ENCODE results near the gene NEK10.
"Not testable (repeated sequence)": the region's sequence is repeated elsewhere in the genome, so short reads cannot be mapped to it uniquely, and the experiment has no call there.

Gene NEK10

DNA sequence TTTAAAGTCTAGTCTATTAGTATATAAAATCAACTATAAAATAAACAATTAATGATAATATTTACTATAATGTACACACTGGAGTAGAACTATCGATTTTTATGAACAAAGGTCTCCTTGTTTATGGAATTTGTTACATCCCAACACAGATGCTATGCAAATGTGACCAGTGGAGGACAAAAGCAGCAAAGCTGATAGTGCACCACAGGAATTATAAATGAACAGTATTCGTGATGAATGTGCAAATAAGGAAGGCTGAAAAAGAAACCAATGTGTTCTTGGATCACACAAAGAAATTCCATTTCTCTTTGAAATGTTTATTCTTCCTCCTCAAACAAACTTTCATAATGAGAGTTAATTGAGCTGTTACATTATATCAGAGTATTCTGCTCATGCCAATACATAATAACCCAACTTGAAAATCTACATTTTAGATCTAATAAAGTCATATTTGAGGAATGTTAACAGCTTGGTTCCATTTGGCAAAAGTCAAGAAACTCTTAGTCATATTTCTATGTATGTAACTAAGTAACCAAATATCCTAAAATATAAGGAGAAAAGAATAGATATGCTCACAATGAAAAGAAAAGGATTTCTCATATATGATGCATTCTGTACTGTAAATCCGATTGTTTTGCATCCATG lies 79.3 kb downstream of the NEK10 start:
- no peak for DNase-seq

DNA sequence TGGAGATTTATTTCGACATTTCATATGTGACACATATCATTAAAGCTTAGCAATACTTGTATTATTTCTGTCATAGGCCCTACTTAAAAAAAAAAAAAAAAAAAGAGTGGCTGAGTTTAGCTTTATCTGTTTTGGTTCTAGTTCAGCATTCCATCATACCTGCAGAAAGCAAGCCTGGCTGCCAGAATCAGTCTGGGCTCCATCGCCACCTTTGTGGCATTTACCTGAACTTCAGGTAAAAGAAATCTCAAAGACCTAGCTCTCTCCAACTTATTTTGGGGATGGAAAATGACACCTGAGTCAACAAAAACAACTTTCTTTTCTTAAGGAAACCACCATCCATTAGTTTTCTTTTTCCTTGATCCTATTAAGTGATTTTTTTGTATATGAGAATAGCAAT lies 82.1 kb downstream of the NEK10 start:
- no peaks in the 10 kb centered on the region for H3K4me1 ChIP-seq (ENCODE audit: control insufficient read depth, insufficient read depth, low read length, poor library complexity, severe bottlenecking)
- no peaks in the 10 kb centered on the region for H3K27me3 ChIP-seq (replicated peaks; ENCODE audit: control insufficient read depth, insufficient read depth, low read length, poor library complexity, severe bottlenecking)
- DNase-seq = no peak
- no peaks in the 10 kb centered on the region for H3K9me3 ChIP-seq (ENCODE audit: control insufficient read depth, low read length)
- H3K27ac ChIP-seq (ENCODE audit: insufficient read depth, low read length, poor library complexity, severe bottlenecking) = no peak overlapping the region
- H3K4me3 ChIP-seq (ENCODE audit: insufficient read depth, low read depth, low read length, poor library complexity, severe bottlenecking) = no peak overlapping the region
- no peaks in the 10 kb centered on the region for H3K36me3 ChIP-seq (ENCODE audit: control insufficient read depth, insufficient read depth, low read length)

More for the DNA sequence above, 79.3 kb downstream of the NEK10 start:
- Histone ChIP-seq H3K27me3 (replicated peaks; ENCODE audit: control insufficient read depth, insufficient read depth, low read length, poor library complexity, severe bottlenecking) (no peaks in the 10 kb centered on the region), H3K36me3 (ENCODE audit: control insufficient read depth, insufficient read depth, low read length) (no peaks in the 10 kb centered on the region), H3K9me3 (ENCODE audit: control insufficient read depth, low read length) (no peaks in the 10 kb centered on the region), H3K4me3 (ENCODE audit: insufficient read depth, low read depth, low read length, poor library complexity, severe bottlenecking) (no peak overlapping the region), H3K4me1 (ENCODE audit: control insufficient read depth, insufficient read depth, low read length, poor library complexity, severe bottlenecking) (no peaks in the 10 kb centered on the region), H3K27ac (ENCODE audit: insufficient read depth, low read length, poor library complexity, severe bottlenecking) (no peak overlapping the region)

DNA sequence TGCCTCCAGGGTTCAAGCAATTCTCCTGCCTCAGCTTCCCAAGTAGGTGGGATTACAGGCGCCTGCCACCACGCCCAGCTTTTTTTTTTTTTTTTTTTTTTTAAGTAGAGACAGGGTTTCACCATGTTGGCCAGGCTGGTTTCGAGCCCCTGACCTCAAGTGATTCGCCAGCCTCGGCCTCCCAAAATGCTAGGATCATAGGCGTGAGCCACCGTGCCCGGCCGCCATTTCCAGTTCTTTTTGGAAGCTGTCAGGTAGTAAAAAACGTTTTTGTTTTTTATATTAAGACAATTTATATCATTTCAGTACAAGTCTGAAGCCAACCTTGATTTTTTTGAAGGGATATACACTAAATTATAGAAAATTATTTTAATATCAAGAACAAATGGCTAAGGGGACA lies 82.7 kb downstream of the NEK10 start:
- not testable (repeated sequence) for H3K9me3 ChIP-seq (ENCODE audit: control insufficient read depth, low read length); H3K27me3 ChIP-seq (replicated peaks; ENCODE audit: control insufficient read depth, insufficient read depth, low read length, poor library complexity, severe bottlenecking); H3K27ac ChIP-seq (ENCODE audit: insufficient read depth, low read length, poor library complexity, severe bottlenecking); H3K4me1 ChIP-seq (ENCODE audit: control insufficient read depth, insufficient read depth, low read length, poor library complexity, severe bottlenecking); DNase-seq; H3K4me3 ChIP-seq (ENCODE audit: insufficient read depth, low read depth, low read length, poor library complexity, severe bottlenecking); H3K36me3 ChIP-seq (ENCODE audit: control insufficient read depth, insufficient read depth, low read length)

DNA sequence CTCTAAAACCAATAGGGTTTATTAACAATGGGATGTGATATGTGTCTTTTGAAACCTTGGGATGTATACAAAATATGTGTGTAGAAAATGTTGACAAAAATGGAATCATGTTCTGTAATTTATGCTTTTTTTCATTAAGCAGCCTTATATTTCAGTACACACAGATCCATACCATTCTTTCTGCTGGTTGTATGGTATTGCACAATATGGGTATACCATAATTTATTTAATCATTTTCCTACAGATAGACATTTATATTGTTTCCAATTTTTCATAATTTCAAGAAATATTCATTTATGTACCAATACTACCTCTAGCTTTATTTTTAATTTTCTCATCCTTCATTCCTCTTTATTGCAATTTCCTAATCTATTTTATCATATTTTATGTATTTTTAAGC lies 83.5 kb downstream of the NEK10 start:
- no peak for DNase-seq
- no peak overlapping the region for H3K27ac ChIP-seq (ENCODE audit: insufficient read depth, low read length, poor library complexity, severe bottlenecking)
- H3K4me3 ChIP-seq (ENCODE audit: insufficient read depth, low read depth, low read length, poor library complexity, severe bottlenecking) = no peak overlapping the region

DNA sequence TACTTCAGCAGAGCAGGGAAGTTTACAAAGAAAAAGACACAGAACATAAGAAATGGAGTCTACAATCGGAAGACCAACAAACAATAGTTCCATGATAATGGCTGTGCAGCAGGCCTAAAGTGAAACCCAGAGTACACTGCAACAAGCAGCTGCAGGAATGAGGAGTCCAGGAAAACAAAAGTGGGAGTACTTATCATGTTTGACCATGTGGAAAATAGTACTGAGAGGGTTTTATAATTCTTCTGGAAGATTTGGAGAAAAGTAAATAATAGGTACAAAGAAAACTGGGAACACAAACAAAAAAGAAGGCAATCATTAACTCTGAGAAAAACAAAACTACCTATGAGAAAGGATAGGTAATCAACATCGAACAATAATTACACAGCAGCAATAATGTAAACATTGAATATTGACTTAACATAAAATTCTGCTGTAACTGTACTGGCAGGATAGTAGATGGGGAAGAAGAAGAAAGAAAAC lies 87.5 kb downstream of the NEK10 start:
- H3K27me3 ChIP-seq (replicated peaks; ENCODE audit: control insufficient read depth, insufficient read depth, low read length, poor library complexity, severe bottlenecking) = no peaks in the 10 kb centered on the region
- no peak for DNase-seq
- H3K27ac ChIP-seq (ENCODE audit: insufficient read depth, low read length, poor library complexity, severe bottlenecking) = no peak overlapping the region
- no peaks in the 10 kb centered on the region for H3K9me3 ChIP-seq (ENCODE audit: control insufficient read depth, low read length)
- H3K4me3 ChIP-seq (ENCODE audit: insufficient read depth, low read depth, low read length, poor library complexity, severe bottlenecking) = no peak overlapping the region
- H3K36me3 ChIP-seq (ENCODE audit: control insufficient read depth, insufficient read depth, low read length) = no peaks in the 10 kb centered on the region
- no peaks in the 10 kb centered on the region for H3K4me1 ChIP-seq (ENCODE audit: control insufficient read depth, insufficient read depth, low read length, poor library complexity, severe bottlenecking)

More for the DNA sequence above, 83.5 kb downstream of the NEK10 start:
- Histone ChIP-seq H3K27me3 (replicated peaks; ENCODE audit: control insufficient read depth, insufficient read depth, low read length, poor library complexity, severe bottlenecking) (no peaks in the 10 kb centered on the region), H3K36me3 (ENCODE audit: control insufficient read depth, insufficient read depth, low read length) (no peaks in the 10 kb centered on the region), H3K4me1 (ENCODE audit: control insufficient read depth, insufficient read depth, low read length, poor library complexity, severe bottlenecking) (no peaks in the 10 kb centered on the region), H3K9me3 (ENCODE audit: control insufficient read depth, low read length) (no peaks in the 10 kb centered on the region)

DNA sequence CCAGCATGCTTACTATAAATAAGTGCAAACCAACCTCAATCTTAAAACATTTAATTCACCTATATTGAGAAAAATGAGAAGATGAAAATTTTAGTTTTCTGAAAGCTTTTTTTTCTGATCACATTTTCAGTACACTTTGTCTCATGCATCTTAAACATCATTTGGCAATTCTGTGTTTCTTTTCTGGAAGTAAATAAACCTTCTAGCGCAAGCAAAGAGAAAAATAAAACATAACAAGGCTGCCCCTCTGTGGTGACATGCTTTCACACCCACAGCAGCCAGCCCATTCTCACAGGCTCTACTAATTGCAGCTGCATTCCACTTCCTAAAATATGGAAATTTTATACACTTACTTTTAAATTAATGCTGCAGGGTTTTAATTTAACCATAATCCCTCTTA lies 90.1 kb downstream of the NEK10 start:
- no peak overlapping the region for H3K4me3 ChIP-seq (ENCODE audit: insufficient read depth, low read depth, low read length, poor library complexity, severe bottlenecking)
- no peaks in the 10 kb centered on the region for H3K27me3 ChIP-seq (replicated peaks; ENCODE audit: control insufficient read depth, insufficient read depth, low read length, poor library complexity, severe bottlenecking)
- no peaks in the 10 kb centered on the region for H3K9me3 ChIP-seq (ENCODE audit: control insufficient read depth, low read length)
- no peaks in the 10 kb centered on the region for H3K4me1 ChIP-seq (ENCODE audit: control insufficient read depth, insufficient read depth, low read length, poor library complexity, severe bottlenecking)
- H3K27ac ChIP-seq (ENCODE audit: insufficient read depth, low read length, poor library complexity, severe bottlenecking) = no peak overlapping the region
- DNase-seq = no peak
- no peaks in the 10 kb centered on the region for H3K36me3 ChIP-seq (ENCODE audit: control insufficient read depth, insufficient read depth, low read length)

DNA sequence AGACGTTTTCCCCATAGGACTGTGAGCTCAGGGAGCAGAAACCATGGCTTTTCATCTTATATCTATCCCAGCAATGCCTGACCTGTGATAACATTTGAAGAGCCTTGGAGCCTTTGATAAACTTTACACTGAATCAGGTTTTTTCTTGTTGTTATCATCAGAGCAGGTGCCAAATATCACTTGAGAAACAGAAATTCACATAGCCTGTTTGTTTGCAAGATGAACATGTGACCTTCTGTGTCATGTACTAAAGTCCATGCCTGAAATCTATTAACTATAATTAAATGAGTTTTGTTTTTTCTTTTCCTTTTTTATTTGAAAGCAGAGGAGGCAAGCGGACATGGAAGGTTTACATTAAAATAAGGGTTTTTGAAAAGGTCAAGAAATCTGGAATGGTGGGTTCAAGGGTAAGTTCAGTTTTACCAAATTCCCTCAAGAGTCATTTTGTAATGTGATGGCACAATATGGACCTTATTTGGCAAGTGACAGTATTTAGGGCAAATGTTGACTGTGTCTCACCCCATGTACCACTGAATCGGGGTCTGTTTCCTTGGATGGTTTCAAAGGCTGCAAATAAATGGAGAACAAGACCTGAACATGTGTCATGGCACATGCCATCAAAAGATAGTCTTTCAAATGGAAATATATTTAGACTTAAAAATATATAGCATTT lies 90.7 kb downstream of the NEK10 start:
- Histone ChIP-seq H3K4me1 (ENCODE audit: control insufficient read depth, insufficient read depth, low read length, poor library complexity, severe bottlenecking) (no peaks in the 10 kb centered on the region), H3K9me3 (ENCODE audit: control insufficient read depth, low read length) (no peaks in the 10 kb centered on the region), H3K27ac (ENCODE audit: insufficient read depth, low read length, poor library complexity, severe bottlenecking) (no peak overlapping the region), H3K36me3 (ENCODE audit: control insufficient read depth, insufficient read depth, low read length) (no peaks in the 10 kb centered on the region), H3K4me3 (ENCODE audit: insufficient read depth, low read depth, low read length, poor library complexity, severe bottlenecking) (no peak overlapping the region), H3K27me3 (replicated peaks; ENCODE audit: control insufficient read depth, insufficient read depth, low read length, poor library complexity, severe bottlenecking) (no peaks in the 10 kb centered on the region)
- no peak for DNase-seq

DNA sequence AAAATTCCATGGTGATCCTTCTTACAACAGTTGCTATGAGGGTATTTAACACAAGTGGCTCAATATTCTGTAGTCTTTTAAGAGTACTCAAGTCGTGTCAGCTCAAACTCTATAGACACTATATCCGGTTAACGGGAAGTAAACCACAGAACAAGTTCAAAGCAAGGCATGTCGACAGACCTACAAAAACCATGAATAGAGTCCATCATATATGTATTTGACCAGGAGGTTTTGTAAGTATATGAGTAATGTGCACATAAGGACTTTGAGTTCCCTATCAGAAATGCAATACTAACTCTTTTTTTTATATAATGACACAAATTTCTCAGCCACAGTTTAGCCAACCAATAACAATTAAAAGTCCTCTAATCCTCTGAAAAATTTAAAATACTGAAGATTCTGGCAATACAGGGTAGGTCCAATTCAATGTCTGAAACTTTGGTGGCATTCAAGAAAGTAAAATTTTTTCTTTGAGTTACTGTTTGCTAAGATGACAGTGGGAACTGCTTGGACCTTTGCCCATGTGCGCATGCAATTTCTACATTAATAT lies 93.7 kb downstream of the NEK10 start:
- Histone ChIP-seq H3K27ac (ENCODE audit: insufficient read depth, low read length, poor library complexity, severe bottlenecking) (no peak overlapping the region), H3K9me3 (ENCODE audit: control insufficient read depth, low read length) (no peaks in the 10 kb centered on the region), H3K4me1 (ENCODE audit: control insufficient read depth, insufficient read depth, low read length, poor library complexity, severe bottlenecking) (no peaks in the 10 kb centered on the region), H3K4me3 (ENCODE audit: insufficient read depth, low read depth, low read length, poor library complexity, severe bottlenecking) (no peak overlapping the region), H3K27me3 (replicated peaks; ENCODE audit: control insufficient read depth, insufficient read depth, low read length, poor library complexity, severe bottlenecking) (no peaks in the 10 kb centered on the region), H3K36me3 (ENCODE audit: control insufficient read depth, insufficient read depth, low read length) (no peaks in the 10 kb centered on the region)
- DNase-seq = no peak

DNA sequence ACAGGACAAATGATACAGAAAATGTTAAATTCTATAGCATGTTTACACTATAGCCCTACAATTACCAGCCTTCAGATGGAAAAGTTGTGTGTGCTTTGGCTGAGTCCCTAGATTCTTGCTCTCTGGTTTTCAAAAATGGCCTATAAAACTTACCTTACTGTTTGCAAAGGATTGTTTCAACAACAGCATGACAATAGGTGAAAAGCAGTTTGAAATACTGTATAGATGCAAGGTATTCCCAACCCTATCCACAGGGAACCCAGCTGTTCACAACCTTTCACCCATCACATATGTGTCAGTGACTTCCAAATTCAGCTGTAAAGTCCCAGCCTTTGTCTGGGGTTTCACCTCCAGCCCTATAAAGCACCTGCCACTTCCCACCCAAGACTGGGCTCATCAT lies 97.3 kb downstream of the NEK10 start:
- no peak overlapping the region for H3K27ac ChIP-seq (ENCODE audit: insufficient read depth, low read length, poor library complexity, severe bottlenecking)
- no peak overlapping the region for H3K4me3 ChIP-seq (ENCODE audit: insufficient read depth, low read depth, low read length, poor library complexity, severe bottlenecking)
- no peaks in the 10 kb centered on the region for H3K36me3 ChIP-seq (ENCODE audit: control insufficient read depth, insufficient read depth, low read length)
- no peaks in the 10 kb centered on the region for H3K9me3 ChIP-seq (ENCODE audit: control insufficient read depth, low read length)
- no peak for DNase-seq
- H3K4me1 ChIP-seq (ENCODE audit: control insufficient read depth, insufficient read depth, low read length, poor library complexity, severe bottlenecking) = no peaks in the 10 kb centered on the region
- H3K27me3 ChIP-seq (replicated peaks; ENCODE audit: control insufficient read depth, insufficient read depth, low read length, poor library complexity, severe bottlenecking) = no peaks in the 10 kb centered on the region

DNA sequence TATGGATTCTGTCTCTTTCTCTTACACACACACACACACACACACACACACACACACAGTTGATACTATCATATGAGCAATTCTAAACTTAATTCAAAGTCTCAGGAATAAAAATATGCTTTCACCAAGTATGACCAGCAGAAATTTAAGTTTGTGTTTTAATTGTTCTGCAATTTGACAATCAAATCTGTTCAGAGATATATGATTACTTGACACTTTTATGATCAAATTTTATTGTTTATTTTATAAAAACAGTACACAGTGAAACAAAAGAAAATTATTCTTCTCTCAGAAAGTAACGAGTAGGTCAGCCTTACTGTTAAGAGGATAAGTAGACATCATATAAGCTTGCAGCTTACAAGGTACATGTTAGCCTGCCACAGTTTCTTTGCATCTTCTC lies 114.3 kb downstream of the NEK10 start:
- no peak overlapping the region for H3K27ac ChIP-seq (ENCODE audit: insufficient read depth, low read length, poor library complexity, severe bottlenecking)
- no peaks in the 10 kb centered on the region for H3K36me3 ChIP-seq (ENCODE audit: control insufficient read depth, insufficient read depth, low read length)
- H3K9me3 ChIP-seq (ENCODE audit: control insufficient read depth, low read length) = no peaks in the 10 kb centered on the region
- no peak for DNase-seq
- H3K4me1 ChIP-seq (ENCODE audit: control insufficient read depth, insufficient read depth, low read length, poor library complexity, severe bottlenecking) = no peaks in the 10 kb centered on the region
- no peaks in the 10 kb centered on the region for H3K27me3 ChIP-seq (replicated peaks; ENCODE audit: control insufficient read depth, insufficient read depth, low read length, poor library complexity, severe bottlenecking)
- no peak overlapping the region for H3K4me3 ChIP-seq (ENCODE audit: insufficient read depth, low read depth, low read length, poor library complexity, severe bottlenecking)
